Dermis blood vessel endothelial cell (primary cell): ENCODE measurements around the gene MELTF. TPM values are rescaled to one million over a fixed set of nuclear protein-coding genes. Genes with fewer than 3 reads are reported as not detected.
"Not testable (repeated sequence)": the region's sequence is repeated elsewhere in the genome, so short reads cannot be mapped to it uniquely, and the experiment has no call there.

Source experiments
- DNase-seq: peaks from one replicate; pipeline ENCODE4 v3.0.0; 2010
- total RNA-seq: library from RNA; depleted of rRNA; stranded (reverse); fragments of >200 nt; gene quantifications from 2 replicates; pipeline ENCODE4 v1.2.3, GENCODE V29; 2014

The MELTF gene
- 1.8 and 2.0 TPM in 2 replicates for total RNA-seq

GRCh38 chr3:197029511-197030167 is at the start of gene MELTF:
TSS of gene MELTF (minus strand) at chr3:197029817. CDS start at chr3:197029702, 115 bp downstream.
- DNase-seq = peak; percentile 49

DNA sequence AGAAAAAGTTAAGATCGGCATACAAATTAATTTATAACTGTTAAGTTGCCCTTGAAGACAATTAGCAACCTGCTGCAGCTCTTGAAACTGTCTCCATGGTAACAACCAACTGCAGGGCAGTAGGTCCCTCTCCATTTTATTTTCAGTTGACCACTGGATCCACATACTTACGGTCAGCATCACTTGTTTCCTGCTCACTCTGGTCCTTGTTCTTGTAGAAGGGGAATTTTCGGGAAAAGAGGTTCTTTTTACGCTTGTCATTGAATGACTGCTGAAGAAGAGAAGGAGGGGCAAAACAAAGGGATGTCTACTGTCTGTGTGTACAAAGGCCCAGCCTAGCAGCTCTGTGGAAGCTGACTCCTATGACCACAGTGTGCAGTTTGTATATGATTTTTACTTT is 46.8 kb upstream of the MELTF start:
- no peak for DNase-seq

DNA sequence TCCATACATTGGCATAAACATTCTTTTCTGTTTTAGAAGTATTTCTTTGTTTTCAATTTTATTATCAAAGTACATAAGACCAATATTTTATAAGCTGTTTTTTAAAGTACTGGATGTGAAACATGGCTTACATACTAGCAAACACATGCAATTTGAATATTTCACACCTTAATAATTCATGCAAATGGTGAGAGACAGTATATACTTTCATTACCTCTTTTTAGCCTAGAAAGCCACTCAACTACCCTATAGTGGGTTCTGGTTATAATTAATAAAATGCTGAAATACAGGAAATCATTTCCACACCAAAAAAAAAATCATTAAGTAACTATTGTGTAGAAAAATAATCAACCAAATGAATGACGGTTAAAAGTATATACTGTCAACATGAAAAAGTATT is 38.5 kb upstream of the MELTF start:
- no peak for DNase-seq

GRCh38 chr3:197064771-197065170 is 35.2 kb upstream of the MELTF start:
- DNase-seq = no peak

GRCh38 chr3:197062446-197062845 is 32.8 kb upstream of the MELTF start:
- DNase-seq = no peak

- DNase-seq = not testable (repeated sequence)
These were observed 22.0 kb upstream of the MELTF start for GRCh38 chr3:197051637-197052036.

DNA sequence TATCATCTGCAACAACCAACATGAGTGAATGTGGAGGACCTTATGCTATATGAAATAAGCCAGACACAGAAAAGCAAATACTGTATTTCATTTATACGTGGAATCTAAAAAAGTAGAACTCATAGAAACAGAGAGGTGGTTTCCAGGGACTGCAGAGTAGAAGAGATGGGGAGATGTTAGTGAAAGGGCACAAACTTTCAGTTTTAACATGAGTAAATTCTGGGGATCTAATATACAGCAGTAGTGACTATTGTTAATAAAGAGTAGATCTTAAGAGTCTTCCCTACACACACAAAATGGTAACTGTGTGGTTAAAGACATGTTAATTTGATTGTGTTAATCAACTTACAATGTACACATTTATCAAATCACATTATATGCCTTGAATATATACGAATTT is 20.9 kb upstream of the MELTF start:
- DNase-seq = no peak

GRCh38 chr3:197042539-197042938 is 12.9 kb upstream of the MELTF start:
- no peak for DNase-seq

GRCh38 chr3:197041875-197042488 is 12.4 kb upstream of the MELTF start:
- no peak for DNase-seq

DNA sequence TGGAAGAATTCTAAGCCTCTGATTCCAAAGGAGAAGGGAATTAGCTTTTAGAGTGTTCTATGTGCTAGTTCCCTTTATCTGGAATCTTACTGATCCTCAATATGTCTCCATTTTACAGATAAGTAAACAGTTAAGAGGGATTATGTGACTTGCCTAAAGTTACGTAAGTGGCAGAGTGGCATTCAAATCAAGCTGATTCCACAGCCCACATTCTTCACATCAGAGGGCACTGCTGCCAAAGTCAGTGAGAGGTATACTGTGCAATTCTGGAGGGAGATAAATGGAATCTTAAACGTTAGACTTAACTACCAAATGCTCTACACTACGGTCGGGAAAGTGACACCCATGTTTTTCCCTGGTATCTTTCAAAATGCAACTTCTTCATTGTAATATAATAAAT is 11.0 kb upstream of the MELTF start:
- no peak for DNase-seq

GRCh38 chr3:197038679-197039462 is 9.3 kb upstream of the MELTF start:
- DNase-seq = no peak

DNA sequence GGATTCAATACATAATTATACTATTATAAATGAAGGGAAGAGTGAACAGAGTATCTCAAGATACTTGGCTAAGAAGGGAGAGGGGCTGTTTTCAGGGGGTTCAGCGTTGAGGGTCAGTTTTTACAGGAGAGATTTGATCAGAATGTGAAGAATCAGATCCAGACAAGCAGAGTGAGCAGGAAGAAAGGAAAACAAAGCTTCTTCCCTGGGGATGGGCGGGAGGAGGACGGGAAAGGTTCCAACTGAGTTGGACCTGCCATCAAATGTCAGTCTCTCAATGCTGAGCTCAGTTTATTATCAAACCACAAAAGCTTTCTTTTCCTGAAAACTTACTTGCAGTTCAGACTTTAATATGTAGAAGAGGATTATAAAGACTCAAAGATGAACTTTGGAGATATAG is 6.0 kb upstream of the MELTF start:
- no peak for DNase-seq

GRCh38 chr3:197034778-197035177 is 5.2 kb upstream of the MELTF start:
- DNase-seq = not testable (repeated sequence)

DNA sequence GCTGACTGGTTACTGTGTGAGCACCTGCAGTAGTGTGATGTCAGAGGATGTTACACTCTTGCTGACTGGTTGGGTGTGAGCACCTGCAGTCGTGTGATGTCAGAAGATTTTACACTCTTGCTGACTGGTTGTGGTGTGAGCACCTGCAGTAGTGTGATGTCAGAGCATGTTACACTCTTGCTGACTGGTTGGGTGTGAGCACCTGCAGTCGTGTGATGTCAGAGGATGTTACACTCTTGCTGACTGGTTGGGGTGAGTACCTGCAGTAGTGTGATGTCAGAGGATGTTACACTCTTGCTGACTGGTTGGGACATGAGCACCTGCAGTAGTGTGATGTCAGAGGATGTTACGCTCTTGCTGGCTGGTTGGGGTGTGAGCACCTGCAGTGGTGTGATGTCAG is 4.1 kb upstream of the MELTF start:
- not testable (repeated sequence) for DNase-seq

DNA sequence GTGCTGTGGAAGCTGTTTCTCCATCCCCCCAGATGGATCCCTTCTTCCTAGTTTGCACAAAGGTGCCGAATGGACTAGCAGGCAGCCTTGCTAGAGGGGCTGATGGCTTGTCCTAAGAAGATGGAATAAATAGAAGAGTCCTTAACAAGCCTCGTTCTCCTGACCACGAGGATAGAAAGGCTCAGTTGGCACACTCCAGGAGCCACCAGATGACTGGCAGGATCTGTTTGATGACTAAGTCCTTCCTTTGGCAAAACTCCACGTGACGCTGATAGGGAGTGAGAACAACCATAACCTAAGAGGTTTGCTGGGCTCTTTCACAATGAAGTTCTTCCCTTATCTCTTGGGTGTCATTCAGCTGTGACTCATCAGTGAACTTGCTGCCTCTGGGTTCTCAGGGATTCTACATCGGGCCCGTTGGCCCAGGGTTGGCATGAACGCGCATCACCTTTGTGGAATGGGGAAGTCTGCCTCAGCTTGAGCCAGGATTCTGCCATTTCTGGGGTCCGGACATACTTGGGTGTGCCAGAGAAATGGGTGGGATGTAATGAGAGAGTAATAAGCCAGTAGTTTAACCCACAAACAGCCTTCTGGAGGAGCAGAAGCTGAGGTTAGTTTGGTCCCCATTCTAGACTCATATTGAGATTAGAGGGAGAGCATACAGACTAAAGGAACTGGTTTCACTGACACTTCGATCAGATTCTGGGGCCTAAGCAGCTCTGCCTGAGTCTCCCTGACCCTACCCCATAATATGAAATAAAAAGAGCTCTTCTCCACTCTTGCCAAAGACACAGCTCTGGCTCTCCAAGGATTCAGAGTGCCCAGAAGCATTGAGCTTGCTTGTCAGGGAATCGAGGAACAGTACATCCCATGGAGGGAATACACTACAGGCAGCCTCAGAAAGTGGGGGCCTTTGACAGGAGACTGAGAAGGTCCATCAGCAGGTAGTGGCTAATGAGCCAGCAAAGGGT is 2.0 kb upstream of the MELTF start:
- peak; percentile 96 for DNase-seq

- no peak for DNase-seq
These were observed 1.0 kb upstream of the MELTF start for GRCh38 chr3:197030379-197031314.

- no peak for DNase-seq
These were observed 698 bp downstream of the MELTF start for GRCh38 chr3:197028728-197029510.

GRCh38 chr3:197027896-197028727 is 1.5 kb downstream of the MELTF start:
- DNase-seq = no peak

GRCh38 chr3:197027151-197027895 is 2.3 kb downstream of the MELTF start:
- DNase-seq = no peak
